GM12874 (cell line): ENCODE measurements around the gene ANKRD16.

Source experiments
- CTCF ChIP-seq: IDR thresholded peaks from 2 replicates; pipeline ENCODE4 v1.5.1; 2011; ENCODE audit warnings: low read depth, mild to moderate bottlenecking, control low read depth, low read length, moderate library complexity; ENCODE audit not compliant: insufficient read depth

ANKRD16 gene

DNA sequence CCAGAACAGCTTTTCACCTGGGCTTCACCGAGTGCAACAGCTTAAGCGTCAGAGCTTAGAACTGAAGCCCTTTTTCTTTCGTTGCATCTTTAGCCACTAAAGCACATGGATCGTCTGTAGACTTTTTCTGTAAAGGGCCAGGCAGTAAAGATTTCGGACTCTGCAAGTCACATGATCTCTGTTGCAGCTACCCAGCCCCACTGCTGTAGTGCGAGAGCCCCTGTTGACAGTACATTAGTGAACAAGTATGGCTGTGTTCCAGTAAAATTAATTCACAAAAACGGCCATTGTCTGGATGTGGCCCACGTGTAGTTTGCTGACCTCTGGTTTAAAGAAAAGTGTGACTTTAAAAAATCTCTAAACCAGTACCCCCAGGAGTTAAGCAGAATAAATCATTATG lies 39.7 kb upstream of the ANKRD16 start:
- no peak for TF ChIP-seq CTCF

GRCh38 chr10:5927306-5927705 lies 37.6 kb upstream of the ANKRD16 start:
- no peak for TF ChIP-seq CTCF

- TF ChIP-seq CTCF = no peak
These were observed 35.2 kb upstream of the ANKRD16 start for GRCh38 chr10:5924889-5925288.

- TF ChIP-seq CTCF = no peak
These were observed 32.1 kb upstream of the ANKRD16 start for GRCh38 chr10:5921746-5922145.

DNA sequence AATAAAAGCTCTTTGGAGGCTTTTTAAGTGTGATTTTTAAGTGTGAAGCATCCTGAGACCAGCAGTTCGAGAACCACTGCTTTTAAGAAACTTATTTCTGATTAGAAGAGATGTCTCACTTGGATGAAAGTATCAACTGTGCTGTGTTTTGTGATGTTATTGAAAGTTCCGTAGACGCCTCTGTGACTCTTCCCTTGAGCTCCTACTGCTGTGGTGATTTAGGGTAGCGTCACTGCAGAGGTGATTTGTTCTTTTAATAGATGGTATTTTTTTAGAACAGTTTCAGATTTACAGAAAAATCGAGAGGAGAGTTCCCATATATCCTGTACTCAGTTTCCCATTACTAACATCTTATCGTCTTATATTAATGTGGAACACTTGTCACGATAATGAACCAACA lies 29.9 kb upstream of the ANKRD16 start:
- no peak for TF ChIP-seq CTCF

DNA sequence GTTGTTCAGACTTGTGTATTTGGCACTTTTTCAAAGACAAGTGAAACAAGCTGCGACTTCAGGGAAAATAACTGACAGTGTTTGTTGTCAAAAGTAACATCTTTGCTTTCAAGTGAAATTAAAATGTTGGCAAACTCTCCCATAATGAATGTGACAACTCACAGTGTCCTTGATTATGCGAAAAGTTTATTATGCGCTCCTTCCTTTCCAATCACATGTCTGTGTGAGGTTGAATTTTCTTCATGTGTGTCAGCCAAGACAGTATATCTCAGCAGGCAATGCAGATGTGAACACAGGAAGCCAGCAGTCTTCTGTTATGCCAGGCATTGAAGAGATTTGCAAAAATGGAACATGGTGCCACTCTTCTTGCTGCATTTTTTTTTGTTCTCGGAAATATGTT lies 29.1 kb upstream of the ANKRD16 start:
- no peak for TF ChIP-seq CTCF

DNA sequence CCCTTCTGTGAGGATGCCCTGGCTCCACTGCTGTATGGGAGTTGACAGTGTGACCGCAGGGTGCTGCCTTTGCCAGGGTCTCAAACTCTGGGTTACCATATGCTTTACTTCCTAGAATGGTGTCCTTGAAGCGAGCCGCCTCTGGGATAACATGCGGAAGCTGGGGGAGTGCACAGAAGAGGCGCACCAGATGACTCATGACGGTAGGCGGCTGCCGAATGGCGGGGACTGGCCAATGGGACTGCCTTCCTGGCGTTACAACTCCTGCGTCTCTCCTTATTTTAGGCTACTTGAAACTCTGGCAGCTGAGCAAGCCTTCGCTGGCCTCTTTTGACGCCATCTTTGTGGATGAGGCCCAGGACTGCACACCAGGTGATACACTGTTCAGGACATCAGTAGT lies 27.6 kb upstream of the ANKRD16 start:
- TF ChIP-seq CTCF = no peak

GRCh38 chr10:5915451-5915850 lies 25.8 kb upstream of the ANKRD16 start:
- no peak for TF ChIP-seq CTCF
